Measurements from ENCODE around the gene MFAP3.

GRCh38 chr5:154025951-154026350, 12.8 kb upstream of the MFAP3 start:
- TF ChIP-seq CTCF (conservative IDR thresholded peaks at IDR 0.05 in 1 of 2, IDR thresholded peaks at IDR 0.05 in 1 of 2; ENCODE audit: extremely low read depth in 1 of 2, insufficient read depth in 1 of 2, low read depth in 1 of 2, low read length in 2 of 2) (no peak), EZH2 (IDR thresholded peaks at IDR 0.05; ENCODE audit: borderline replicate concordance, low read length) (no peak)

All from mammary epithelial cell (primary cell).